NCI-H2171 treated with DMSO at 0.1 percent for 48 hours (cell line): ENCODE results near the gene GRIN3B.

Experiments
- DNase-seq: peaks from one replicate; lab custom pipeline; 2025; lab: John Stamatoyannopoulos, UW

The GRIN3B gene

DNA sequence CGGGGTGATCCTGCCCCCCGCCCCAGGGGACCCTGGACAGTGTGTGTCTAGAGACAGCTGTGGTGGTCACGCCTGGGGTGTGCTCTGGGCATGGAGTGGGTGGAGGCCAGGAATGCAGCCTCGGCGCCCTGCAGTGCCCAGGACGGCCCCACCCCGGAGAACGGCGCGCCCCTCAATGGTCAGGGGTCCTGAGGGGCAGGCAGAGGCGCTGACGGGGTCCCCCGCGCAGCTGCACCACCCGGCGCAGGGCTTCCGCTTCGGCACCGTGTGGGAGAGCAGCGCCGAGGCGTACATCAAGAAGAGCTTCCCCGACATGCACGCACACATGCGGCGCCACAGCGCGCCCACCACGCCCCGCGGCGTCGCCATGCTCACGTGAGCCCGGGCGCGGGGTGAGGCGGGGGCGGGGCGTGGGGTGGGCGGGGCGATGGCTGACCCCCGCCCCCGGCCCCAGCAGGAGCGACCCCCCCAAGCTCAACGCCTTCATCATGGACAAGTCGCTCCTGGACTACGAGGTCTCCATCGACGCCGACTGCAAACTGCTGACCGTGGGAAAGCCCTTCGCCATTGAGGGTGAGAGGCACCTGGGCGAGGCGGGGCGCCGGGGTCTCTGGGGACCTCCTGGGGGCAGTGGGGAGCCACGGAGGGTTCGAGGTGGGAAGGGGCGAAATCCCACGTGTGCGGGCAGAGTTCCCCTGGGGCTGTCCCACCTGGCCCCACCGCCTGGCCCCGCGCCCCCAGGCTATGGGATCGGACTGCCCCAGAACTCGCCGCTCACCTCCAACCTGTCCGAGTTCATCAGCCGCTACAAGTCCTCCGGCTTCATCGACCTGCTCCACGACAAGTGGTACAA is 7.4 kb downstream of the GRIN3B start:
- DNase-seq = no peak

DNA sequence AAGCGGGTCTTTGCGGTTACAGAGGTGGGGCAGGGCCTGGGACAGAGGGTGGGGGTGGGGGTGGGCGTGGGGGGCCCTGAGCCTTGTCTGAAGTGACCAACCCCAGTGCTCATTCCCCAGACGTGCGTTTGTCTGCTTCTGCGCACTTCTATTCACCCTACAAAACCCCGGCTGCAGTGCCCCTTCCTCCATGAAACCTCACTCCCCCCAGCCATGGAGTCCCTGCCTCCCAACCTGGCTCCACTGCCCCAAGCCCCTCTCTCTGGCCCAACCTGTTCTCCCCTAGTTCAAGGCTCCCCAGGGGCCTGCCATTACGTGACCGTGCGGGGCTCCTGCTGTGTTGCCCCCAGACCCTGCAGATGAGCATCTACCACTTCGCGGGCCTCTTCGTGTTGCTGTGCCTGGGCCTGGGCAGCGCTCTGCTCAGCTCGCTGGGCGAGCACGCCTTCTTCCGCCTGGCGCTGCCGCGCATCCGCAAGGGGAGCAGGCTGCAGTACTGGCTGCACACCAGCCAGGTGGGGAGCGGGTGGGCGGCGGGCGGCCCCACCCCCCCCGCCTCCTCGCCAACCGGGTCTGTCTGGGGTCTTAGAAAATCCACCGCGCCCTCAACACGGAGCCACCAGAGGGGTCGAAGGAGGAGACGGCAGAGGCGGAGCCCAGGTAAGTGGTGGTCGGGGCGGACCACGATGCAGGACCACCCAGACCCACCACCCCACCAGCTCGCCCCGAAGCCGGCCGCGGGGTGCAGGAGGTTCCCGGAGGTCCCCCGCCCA is 8.2 kb downstream of the GRIN3B start:
- no peak for DNase-seq

DNA sequence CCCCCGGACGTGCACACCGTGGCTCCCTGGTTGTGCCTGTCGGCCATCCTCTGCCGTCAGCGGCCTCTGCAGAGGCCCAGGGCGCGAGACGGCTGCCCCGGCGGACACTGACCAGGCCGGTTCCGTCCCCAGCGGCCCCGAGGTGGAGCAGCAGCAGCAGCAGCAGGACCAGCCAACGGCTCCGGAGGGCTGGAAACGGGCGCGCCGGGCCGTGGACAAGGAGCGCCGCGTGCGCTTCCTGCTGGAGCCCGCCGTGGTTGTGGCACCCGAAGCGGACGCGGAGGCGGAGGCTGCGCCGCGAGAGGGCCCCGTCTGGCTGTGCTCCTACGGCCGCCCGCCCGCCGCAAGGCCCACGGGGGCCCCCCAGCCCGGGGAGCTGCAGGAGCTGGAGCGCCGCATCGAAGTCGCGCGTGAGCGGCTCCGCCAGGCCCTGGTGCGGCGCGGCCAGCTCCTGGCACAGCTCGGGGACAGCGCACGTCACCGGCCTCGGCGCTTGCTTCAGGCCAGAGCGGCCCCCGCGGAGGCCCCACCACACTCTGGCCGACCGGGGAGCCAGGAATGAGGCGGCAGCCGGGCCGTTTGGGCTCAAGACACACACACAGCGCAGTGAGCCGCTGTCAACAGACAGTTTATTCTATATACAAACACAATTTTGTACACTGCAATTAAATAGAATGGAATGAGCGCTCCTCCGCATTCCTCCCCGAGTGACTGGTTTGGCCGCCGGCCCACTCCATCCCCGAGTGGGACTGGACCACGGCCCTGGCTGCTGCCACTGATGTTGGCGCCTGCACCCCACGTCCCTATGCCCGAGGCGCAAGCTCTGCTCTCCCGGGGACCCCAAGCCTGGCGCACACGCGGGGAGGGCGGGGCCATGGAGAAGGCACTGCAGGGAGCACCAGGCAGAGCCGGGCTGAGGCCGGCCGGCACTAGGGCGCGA is 9.1 kb downstream of the GRIN3B start:
- DNase-seq = no peak

DNA sequence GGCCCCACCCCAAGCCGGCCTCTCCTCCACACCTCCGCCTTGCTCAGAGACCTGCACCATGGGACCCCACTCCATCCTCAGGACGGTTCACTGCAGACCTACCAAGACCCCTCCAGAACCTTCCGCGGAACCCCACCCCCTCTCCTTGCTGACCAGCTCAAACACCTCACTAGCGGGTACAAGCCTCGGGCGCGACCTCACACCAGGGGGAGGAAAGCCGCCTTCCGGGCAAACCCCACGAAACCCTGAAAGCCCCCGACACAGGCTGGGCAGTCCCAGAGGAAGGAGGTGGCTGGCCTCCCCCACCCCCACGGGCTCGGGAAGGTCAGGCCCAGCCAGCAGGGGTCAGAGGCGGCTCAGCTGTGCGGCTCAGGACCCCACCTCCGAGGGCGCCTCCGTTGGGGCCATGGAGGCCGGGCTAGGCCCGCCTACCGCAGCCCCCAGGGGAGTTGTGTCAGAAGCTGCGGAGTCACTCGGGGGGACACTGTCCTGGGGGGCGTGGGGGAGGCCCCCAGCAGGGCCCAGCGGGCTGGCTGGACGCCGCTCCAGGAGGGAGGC is 9.8 kb downstream of the GRIN3B start:
- DNase-seq = no peak

DNA sequence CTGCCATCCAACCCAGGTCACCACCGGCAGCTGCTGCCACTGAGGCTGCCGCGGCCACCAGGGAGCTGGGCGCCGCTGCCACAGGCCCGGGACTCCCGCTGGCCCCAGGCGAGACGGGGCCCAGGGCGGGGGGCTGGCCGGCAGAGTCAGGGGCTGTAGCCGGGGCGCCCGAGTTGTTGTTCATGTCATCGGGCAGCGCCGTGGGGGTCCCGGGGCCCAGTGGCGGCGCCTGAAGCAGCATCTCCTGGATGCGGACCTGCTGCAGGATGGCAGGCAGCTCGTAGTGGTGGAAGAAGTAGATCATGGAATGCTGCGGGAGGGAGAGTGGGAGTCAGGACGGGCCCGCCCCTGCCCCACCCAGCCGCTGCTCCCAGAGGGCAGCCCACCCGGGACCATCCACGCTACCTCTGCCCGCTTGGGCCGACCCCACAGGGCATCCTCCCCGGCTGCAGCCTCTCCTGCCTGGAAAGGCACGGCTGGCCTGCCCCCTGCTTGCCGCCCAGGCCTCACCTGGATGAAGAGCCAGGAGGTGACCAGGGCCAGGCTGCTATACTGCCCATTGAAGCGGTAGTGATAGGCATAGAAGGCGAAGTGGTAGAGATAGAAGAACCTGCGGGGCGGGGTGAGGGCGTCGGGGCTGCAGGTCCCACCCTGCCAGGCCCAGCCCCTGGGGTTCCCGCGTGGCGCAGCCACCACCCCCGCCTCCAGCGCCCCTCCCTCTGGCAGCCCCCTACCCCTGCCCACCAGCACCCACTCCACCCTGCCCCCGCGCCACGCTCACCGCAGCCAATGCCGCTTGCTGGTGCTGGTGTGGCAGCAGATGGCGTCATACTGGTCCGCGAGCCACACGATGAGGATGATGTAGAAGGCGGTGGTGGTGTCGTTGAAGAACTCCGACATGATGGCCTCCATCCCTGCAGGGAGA is 10.6 kb downstream of the GRIN3B start:
- no peak for DNase-seq

DNA sequence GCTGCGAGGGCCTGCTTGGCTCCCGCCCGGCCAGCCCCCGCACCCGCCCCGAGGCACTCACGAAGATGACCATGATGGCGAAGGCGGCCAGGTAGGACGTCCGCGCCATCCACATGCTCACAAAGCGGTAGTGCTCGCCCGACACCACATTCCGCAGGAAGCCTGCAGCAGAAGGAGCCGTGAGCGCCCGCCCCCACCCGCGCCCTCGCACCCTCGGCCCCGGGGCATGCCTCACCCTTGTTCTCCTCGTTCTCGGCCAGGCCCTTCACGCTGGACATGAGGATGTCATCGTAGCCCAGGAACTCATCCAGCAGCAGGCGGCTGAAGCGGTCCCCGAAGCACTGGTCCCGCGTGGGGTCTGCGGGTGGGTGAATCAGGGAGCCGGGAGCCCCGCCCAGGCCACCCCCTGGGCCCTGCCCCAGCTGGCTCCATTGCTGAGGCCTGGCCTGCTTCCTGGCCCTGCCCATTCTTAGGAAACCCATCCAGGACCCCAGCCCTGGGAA is 11.7 kb downstream of the GRIN3B start:
- DNase-seq = no peak

DNA sequence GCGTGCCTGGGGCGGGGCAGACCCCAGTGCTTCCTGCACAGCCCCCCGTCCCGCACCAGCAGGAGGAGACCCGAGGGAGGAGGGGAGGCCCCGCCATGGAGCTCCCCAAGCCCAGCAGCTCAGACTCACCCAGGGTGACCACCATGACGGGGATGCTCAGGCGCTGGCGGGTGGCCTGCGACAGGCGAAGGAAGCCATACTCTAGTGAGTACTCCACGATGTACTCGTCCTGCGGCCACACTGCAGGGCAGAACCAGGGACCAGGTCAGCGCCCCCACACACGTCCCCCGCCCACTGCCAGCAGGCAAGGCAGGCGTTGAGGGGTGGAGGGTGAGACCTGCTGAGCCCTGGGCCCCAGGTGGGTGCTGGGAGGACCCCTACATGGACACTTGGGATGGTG is 12.1 kb downstream of the GRIN3B start:
- no peak for DNase-seq

DNA sequence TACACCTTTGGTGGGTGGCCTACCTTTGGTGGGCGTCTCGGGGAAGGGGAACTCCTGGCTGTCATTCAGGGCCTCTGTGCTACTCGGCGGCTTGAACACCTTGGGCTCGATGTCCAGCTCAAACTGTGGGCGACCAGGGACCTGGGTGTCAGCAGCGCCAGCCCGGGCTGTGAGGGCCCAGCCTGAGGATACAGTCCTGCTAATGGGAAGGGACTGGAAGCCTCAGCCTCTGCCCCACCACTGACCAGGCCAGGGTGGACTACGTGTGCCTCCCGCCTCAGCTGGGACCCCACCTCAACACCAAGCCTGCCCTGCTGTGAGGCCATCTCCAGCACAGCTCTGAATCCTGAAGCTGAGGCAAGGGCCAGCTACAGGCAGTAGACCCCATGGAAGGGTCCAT is 13.0 kb downstream of the GRIN3B start:
- no peak for DNase-seq

DNA sequence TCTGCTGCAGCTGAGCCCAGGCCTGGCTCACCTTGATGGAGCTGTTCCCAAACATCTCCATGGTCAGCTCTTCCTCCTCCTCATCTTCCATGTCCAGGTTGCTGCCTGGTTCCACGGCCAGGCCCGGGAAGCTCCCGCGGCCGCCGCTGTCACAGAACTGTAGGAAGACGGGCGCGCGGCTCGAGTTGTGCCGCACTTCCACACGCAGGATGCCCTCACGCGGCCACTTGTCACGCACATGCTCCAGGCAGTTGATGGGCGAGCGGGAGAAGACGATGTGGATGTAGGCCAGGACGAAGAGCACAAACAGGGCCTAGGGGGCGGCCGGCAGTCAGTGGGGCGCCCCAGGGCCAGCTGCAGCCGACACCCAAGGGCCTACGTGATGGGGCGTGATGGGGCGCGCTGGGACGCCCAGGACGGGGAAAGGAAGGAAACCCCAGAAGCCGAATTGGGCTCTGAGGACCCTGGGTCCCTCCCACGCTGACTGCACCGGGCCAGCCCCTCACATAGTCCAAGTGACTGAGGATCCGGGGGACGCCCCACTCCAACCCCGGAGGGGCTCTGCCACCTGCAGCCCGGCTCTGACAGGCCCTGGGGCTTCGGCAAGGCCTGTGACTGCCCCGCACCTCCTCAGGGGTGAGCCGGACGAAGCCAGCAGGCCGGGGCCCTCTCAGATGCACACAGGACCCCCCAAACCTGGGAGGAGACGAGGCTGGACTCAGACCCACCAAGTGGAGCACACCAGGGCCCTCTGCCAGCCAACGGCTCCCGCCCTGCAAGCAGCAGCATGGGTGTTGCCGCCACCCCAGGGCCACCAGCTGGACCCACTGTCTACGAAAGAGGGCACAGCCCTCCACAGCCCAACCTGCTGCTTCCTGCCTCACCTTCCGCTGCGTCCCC is 14.2 kb downstream of the GRIN3B start:
- DNase-seq = no peak

DNA sequence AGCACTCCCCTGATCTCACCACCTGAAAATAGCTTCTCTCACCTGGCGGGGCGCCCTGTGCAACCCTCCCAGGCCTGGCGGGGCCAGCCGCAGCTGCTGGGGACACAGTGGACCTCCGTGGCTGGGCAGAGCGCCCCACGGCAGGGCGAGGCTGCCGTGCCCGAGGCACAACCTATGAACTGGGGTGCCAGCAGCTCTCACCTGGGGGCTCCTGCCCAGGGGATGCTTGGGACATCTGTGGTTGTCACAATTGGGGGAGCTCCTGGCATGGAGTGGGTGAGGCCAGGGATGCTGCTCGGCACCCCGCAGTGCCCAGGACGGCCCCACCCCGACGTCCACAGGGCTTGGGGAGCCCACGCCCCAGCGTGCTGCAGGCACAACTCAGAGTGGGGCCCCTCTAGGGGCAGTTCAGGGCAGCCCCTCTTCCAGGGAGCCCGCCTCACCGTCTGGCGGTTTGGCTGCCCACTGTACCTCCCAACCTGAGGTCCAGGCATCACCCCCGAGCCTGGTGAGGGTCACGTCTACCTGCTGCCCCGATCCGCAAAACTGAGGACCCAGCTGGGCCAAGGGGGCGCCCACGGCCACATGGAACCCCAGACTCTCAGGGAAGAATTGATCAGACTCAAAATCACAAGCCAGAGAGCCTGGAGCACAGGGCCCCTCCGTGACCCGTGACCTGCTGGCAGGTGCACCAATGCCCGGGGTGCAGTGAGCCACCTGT is 15.0 kb downstream of the GRIN3B start:
- no peak for DNase-seq

DNA sequence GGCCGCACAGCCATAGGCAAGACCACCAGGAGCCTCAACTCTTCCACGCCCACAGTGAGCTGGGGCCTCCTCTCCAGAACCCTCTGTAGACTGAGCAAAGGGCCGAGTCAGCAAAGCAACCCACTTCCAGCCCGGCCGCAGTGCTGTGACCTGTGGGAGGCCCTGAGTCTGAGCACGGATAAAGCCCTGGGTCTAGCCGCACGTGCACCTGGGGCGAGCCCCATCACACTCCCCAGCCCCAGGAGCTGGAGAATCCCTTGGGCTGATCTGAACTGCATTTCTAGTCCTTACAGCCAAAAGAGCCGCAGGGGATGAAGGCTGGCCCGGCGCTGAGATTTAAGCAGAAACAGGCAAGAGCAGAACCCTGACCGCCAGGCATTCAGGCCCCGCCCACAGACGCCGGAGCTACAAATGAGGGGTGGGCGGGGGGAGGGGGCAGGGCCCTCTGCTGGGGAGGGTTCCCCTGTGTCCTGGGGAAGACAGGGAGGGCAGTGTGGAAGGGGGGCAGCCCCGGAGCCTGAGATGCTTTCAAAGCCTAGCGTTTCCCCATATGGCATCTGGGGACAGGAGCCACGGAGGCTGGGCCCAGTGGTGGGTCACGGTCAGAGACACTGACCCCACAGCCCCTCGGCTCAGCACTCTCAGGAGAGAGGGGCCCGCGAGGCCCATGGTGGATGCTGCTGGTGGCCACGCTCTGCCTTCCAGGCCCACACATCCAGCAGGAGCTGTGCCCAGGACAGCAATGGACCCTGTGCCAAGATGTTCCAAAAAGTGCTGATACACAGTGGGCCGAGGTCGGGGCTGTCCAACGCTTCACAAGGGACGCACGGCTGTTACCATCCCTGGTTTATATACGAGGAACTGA is 15.8 kb downstream of the GRIN3B start:
- DNase-seq = no peak

DNA sequence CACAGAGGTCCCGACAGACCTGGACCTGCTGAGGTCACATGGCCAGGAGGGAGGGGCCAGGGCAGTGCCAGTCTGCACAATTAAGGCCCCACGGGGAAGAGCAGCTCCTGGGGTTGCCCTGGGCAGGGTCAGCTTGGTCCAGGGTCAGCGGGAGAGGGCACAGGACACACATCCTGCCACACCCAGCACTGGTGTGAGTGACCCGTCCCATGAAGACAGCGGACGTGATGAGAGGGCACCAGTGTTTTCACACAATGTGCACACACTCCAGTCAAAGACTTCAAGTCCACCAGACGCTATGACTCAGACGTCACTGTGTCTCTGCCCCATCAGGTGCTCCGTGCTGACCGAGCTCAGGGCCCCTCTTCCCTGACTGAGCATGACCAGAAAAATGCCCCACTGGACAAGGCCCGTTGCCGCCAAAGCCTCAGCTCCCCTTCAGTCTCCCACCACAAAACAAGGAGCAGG is 16.5 kb downstream of the GRIN3B start:
- no peak for DNase-seq

DNA sequence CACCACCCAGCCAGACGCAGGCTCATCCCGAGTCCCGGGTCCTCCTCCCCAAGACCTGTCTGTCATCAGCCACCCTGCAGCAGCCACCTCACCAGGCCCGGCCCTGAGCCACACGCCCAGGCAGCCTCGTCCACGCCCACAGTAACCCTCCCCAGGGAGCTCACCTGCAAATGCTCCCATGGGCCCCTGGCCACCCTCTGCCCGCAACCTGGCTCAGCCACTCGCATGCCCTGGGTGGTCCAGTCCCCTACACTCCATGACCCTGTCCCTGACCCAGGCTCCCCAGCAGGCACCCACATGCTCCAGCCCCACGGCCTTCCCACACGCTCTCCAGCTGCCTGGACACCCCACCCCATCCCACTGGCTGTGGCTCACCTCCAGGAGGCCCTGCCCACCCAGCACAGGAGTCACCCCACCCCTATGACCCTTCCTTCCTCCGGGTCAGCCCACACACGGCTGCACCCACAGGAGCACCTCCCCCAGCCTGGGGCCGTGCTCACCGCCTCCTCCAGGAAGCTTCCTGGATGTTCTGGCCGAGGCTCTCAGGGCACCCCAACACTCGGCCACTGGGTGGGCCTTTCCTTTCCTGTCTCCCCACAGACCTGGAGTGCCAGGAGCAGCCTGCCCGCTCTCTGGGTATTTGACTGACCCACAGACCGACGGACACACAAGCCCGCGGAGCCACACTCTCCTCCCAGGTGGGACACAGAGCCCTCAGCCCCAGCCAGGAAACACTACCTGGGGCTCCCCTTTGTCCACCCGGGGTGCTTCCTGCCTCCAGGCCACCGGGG is 17.1 kb downstream of the GRIN3B start:
- no peak for DNase-seq

DNA sequence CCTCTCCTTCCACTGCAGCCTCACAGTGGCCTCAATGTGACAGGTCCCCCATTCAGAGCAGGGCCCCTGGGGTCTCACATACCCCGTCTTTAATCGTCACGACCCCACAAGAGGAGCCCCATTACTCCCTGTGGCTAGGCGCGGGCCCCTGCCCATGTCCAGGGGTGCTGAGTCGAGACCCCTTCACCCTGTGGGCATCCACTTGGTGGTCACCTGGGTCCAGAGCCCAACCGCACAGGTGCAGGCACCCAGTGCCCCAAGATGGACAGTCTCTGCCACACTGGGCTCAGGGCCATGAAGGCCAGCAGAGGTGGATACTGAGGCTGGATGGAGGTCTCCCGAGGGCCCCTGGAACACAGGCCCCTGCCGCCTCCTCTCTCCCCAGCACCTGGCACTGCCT is 17.7 kb downstream of the GRIN3B start:
- no peak for DNase-seq

DNA sequence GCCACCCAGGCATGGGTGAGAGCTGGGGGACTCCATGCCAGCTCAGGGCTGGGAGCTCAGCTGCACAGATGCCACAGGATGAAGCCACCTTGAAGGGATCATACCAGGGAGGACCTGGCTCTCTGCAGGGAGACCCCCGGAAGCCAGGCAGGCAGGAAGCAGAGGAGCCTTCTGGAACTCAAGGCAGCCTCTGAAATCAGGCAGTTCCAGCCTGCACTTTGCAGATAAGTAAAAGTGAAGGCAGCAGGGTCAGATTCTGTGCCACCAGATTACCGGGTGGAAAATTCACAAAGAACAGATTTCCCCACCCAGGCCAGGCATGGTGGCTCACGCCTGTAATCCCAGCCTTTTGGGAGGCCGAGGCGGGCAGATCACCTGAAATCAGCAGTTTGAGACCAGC is 18.2 kb downstream of the GRIN3B start:
- no peak for DNase-seq

DNA sequence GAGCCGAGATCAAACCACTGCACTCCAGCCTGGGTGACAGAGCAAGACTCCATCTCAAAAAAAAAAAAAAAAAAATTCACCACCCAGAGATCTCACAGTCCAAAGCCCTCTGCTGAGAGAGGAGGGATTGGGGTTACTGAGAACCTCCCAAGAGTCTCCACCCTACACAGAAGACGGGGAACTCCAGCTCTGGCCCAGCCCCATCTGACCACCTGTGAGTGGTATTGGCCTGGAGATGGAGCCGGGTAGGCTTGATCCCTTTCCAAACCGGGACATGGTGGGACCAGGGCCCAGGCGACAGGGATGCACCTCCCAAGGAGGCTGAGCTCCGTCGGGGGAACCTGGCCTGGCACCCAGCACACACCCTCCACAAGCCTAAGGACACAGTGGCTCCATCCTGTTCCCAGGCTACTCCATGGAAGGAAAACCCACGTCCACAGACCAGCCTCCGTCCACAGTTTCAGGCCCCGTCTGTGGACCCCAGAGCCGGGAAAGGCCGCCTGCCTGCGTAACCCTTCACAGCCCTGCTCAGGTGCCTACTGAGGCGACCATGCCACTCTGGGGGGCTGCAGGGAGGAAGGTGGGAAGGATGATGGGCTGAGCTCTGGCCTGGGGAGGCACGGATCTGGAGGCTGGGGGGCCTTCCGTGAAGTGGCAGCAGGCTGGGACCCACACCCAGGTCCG is 18.9 kb downstream of the GRIN3B start:
- no peak for DNase-seq

DNA sequence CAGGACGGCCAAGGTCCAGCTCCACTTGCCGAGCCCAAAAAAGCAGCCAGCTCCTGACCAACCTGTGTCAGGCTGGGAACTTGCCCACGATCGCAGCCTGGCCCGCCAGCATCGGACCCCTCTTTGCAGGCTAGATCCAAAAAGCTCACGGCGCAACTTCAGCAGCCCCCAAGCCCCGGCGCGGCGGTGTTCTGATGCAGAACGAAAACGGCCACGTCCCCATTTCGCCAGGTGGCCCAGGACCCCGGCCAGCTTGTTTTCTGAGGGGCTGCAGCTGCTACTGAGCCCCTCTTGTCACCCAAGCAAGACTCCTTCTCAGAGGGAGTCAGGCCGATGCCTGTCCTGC is 19.4 kb downstream of the GRIN3B start:
- DNase-seq = no peak
